ENCODE measurements around the gene ZMYND8.
"Not testable (repeated sequence)": the region's sequence is repeated elsewhere in the genome, so short reads cannot be mapped to it uniquely, and the experiment has no call there.

ZMYND8 gene

DNA sequence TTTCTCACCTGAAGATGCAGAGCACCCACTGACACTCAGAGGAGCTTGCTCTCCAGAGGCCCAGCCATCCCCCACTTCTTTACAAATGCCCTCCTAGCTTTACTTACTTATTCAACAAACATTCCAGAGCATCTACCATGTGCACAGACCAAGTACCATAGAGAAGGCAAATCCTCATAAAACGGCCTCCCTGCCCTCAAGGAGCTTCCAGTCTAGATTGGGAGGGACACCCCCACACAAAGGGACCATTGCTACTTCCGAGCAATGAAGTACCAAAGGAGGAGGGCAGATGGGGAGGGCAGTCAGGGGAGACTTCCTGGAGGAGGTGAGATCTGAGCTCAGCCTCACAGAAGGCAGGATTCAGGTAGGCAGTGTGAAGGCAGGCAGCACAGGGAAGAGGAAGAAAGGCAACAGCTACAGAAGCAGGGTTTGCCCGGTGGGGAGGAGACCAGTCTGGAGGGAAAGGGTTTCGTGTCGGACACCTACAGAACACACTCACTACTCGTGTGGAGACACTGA, 108.0 kb downstream of the ZMYND8 start:
- no peak for TF ChIP-seq ZNF274 (IDR thresholded peaks at IDR 0.05; ENCODE audit: low read depth, low read length)
- H3K4me3 ChIP-seq (ENCODE audit: low read length) = no peak overlapping the region

DNA sequence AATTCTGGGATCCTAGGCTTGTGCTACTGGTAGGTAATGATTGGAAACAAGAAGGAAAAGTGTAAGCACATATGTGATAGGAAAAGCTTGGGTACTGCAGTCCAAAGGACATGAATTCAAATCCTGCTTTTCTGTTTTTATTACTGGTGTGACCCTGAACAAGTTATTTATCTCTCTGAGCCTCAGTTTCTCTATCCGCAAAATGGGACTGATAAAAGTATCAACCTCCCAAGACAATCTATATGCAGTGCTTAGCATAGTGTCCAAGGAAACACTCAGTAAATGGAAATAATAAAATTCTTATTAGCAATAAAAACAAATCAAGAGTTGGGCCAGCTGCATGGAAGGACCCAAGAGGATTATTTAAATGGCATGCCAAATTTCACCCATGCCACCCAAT, 108.5 kb downstream of the ZMYND8 start:
- TF ChIP-seq ZNF274 (IDR thresholded peaks at IDR 0.05; ENCODE audit: low read depth, low read length) = no peak
- no peak overlapping the region for H3K4me3 ChIP-seq (ENCODE audit: low read length)

DNA sequence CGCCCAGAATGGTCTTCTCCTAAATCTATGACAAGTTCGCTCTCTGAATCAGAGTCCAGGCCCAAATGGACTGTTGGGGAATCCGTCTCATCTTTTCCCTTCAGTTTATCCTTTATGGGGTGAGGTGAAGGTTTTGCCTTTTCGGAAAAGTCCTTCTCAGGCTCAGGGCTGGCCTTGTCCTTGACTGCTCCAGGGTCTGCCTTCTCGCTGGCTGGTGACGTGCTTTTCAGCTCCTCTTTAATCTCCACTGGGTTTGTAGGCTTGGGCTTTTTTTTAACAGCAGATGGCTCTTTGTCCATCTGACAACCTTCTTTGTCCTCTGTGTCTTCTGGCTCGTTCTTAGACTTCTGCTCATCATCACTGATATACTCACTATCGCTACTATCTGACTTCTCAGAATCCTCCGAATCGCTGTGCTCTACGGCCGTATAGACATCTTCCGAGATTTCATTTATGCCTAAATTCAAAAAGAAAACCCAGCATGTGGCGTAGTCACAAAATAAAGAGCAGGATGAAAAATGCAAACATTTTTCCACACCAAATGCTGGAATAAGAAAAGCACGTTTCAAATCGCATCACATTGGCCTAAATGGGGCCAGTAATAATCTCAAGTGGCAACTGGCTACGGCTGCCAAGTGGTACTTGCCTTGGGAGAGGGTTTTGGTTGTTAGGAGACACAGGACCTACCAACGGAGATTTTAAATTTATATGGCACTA, 110.3 kb downstream of the ZMYND8 start:
- H3K4me3 ChIP-seq (ENCODE audit: low read length) = no peak overlapping the region
- no peak for TF ChIP-seq ZNF274 (IDR thresholded peaks at IDR 0.05; ENCODE audit: low read depth, low read length)

DNA sequence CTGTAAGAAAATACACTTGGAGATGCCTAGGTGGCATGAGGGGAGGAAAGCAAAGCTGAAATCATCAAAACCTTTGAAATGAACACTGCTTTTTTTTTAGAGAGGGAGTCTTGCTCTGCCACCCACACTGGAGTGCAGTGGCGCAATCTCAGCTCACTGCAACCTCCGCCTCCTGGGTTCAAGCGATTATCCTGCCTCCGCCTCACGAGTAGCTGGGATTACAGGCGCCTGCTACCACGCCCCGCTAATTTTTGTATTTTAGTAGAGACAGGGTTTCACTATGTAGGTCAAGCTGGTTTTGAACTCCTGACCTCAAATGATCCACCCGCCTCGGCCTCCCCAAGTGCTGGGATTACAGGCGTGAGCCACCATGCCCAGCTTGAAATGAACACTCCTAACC, 111.3 kb downstream of the ZMYND8 start:
- H3K4me3 ChIP-seq (ENCODE audit: low read length) = not testable (repeated sequence)

DNA sequence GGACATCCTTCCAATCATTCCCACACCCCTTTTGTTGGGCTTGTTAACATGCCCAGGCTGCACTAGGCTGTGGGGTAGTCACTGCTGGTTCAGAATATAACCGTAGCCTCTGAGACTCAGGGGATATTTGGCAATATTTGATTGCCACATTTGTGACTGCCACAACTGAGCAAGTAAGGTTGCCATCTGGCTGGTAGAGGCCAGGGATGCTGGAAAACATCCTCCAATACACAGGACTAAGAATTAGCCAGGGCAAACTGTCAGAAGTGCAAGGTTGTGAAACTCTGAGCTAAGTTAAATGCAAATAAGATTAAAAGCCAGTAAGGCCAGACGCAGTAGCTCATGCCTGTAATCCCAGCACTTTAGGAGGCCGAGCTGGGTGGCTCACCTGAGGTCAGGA, 112.0 kb downstream of the ZMYND8 start:
- TF ChIP-seq ZNF274 (IDR thresholded peaks at IDR 0.05; ENCODE audit: low read depth, low read length) = no peak
- no peak overlapping the region for H3K4me3 ChIP-seq (ENCODE audit: low read length)

DNA sequence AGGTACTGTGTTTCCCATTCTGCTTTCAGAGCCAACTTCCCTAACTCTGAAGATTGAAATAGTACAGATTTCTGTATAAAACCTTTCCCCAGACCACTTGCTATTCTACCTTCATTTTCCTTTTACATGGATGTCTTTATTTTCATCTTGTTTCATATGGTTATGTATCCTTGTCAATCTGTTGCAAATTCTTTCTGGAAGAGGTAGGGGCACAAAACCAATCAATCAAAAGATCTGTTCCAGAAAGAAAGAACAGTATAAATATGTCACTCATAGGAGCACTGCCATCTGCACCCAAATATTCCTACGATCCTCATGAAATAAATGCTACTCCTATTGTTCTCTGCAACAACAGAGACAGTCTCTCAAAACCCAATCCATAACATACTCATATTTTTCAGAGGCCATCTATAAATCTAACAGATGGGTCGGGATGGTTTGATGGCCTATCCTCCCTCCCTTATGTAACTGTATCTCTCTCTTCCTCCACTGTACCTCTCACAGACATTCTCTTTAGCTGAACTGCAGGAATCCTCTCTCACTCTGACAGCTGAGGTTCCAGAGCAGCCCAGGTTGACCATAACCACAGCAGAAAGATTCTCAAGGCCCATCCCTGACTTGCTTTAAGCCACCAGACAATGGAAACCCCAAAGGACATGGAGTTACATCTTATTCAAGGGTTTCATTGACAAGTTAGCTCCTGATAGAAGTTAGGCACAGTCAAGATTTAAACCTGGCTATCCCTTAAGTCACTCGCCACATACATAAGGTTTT, 112.8 kb downstream of the ZMYND8 start:
- TF ChIP-seq ZNF274 (IDR thresholded peaks at IDR 0.05; ENCODE audit: low read depth, low read length) = no peak

DNA sequence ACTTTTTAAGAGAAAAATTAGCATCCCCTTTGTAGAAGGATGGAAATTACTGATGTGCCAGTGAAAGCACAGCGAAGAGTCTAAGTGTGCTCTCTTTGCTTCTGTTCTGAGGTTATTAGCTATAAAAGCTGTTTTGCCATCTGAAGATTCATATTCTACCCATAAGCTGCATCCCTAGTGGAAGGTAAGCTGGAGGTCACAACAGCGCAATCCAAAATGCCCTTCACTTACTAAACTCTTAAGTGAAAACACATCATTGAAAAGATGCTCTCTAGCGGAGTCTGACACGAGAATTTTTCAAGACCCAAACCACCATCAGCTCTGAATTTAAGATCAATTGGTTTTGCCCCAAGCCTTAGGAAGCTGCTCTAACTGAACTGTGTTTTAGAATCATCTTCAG, 113.5 kb downstream of the ZMYND8 start:
- H3K4me3 ChIP-seq (ENCODE audit: low read length) = no peak overlapping the region
- no peak for TF ChIP-seq ZNF274 (IDR thresholded peaks at IDR 0.05; ENCODE audit: low read depth, low read length)

More for the DNA sequence above, 112.8 kb downstream of the ZMYND8 start:
- no peak overlapping the region for H3K4me3 ChIP-seq (ENCODE audit: low read length)

DNA sequence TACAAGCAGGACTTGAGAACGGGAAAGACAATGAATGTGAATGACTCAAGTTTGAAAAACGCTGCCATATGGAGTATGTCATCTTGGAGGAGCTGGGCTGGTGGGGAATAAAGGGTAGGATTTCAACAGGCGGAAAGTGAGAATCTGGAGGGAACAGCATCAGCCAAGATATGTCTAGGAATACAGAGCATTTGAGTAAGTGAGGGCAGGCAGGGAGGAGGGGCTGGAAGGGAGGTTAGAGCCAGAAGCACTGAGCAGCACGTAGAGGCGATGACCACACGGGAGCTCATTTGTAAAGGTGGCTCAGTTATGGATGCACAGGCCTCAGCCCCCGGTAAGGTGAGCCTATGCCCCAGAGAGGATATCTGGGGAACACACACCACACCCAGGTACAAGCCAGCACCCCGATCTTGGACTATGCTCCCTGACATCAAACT, 115.1 kb downstream of the ZMYND8 start:
- H3K4me3 ChIP-seq (ENCODE audit: low read length) = no peak overlapping the region
- no peak for TF ChIP-seq ZNF274 (IDR thresholded peaks at IDR 0.05; ENCODE audit: low read depth, low read length)

DNA sequence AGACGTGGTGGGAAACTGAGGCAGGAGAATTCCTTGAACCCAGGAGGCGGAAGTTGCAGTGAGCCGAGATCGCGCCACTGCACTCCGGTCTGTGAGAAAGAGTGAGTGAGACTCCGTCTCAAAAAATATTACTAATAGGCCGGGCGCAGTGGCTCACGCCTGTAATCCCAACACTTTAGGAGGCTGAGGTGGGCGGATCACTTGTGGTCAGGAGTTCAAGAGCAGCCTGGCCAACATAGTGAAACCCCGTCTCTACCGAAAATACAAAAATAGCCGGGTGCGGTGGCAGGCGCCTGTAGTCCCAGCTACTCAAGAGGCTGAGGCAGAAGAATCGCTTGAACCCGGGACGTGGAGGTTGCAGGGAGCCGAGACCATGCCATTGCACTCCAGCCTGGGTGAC, 116.4 kb downstream of the ZMYND8 start:
- H3K4me3 ChIP-seq (ENCODE audit: low read length) = not testable (repeated sequence)

DNA sequence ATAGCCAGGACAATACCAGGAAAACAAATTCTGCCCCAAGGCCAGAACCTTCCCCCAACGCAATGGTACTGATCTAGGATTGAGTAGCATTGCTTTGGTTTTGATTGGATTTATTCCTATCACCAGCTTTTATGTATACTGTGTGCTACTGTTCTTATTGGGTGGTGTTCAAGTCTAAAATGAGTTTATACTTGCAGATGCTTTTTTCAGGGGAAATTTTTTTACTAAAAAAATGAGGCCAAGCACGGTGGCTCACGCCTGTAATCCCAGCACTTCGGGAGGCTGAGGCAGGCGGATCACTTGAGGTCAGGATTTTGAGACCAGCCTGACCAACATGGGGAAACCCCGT, 116.8 kb downstream of the ZMYND8 start:
- TF ChIP-seq ZNF274 (IDR thresholded peaks at IDR 0.05; ENCODE audit: low read depth, low read length) = no peak
- H3K4me3 ChIP-seq (ENCODE audit: low read length) = no peak overlapping the region

DNA sequence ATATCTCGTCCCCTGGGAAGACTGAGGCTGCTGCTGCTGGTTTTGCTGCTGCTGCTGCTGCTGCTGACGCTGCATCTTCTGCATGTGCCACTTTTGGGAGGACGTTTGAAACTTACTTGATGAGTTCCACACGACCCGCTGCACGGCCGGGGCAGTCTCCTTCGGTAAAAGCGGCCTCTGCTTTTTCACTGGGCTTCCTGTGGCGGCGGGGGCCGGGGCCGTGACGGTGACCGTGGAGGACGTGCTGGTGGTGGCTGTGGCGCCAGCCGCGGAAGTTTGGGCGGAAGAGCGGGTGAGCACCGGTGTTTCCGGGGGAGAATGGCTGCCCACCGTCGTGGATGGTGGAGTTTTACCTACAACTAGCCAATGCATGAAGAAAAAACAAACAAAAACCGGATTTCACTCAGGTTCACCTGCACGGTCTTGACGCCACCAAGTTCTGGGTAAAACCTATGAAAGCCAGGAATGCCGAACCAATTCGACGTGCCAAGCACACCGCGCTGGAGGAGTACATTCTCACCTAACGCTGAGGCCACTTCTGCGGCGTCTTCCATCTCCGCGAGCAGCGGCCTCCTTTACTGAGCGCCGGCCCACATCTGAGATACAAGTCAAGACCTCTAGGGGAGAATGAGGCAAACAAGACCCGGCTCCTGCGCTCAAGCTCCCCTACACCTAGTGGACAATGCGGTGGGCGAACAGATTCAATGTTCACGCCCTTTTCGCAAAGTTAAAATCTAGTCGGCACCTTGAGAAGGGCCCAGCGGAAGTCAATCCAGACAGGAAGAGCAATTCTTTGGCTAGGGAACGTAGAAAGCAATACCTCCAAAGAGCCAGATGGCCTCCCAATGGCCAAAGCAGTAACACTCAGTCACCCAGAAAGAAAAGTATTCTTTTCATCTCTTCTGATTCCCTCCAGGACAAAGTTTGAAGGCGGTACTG, 117.5 kb downstream of the ZMYND8 start:
- H3K4me3 ChIP-seq (ENCODE audit: low read length) = no peak overlapping the region

DNA sequence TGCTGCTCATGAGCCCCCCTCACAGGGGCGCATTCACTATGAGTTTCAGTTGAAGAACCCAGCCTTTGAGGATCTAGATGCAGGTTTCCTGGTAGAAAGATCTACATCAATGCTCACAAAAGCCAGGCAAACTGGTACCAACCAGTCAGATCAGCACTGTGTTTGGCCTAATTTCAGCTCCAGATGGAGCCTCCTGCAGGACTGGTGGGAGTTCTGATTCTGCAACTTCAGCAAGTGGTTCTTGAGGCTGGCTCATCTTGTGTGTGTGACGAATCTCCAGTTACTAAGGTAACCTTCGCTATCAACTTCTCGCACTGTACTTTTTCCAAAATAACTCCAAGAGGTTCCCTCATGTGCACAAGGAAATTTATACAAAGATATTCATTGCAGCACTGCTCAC, 118.8 kb downstream of the ZMYND8 start:
- TF ChIP-seq ZNF274 (IDR thresholded peaks at IDR 0.05; ENCODE audit: low read depth, low read length) = no peak
- H3K4me3 ChIP-seq (ENCODE audit: low read length) = no peak overlapping the region

More for the DNA sequence above, 117.5 kb downstream of the ZMYND8 start:
- TF ChIP-seq ZNF274 (IDR thresholded peaks at IDR 0.05; ENCODE audit: low read depth, low read length) = no peak

DNA sequence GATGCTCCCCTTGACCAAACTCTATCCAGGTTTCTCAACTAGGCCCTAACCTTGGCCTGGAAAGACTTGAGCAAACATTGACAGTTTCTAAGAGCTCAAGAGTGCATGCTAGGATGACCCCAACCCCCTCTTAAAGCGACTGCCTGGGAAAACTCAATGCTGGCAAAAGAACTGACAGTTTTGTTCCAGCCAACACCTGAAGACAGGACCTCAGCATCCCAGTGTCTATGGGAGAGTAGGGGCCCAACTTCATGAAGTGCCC, 119.9 kb downstream of the ZMYND8 start:
- no peak for TF ChIP-seq ZNF274 (IDR thresholded peaks at IDR 0.05; ENCODE audit: low read depth, low read length)

DNA sequence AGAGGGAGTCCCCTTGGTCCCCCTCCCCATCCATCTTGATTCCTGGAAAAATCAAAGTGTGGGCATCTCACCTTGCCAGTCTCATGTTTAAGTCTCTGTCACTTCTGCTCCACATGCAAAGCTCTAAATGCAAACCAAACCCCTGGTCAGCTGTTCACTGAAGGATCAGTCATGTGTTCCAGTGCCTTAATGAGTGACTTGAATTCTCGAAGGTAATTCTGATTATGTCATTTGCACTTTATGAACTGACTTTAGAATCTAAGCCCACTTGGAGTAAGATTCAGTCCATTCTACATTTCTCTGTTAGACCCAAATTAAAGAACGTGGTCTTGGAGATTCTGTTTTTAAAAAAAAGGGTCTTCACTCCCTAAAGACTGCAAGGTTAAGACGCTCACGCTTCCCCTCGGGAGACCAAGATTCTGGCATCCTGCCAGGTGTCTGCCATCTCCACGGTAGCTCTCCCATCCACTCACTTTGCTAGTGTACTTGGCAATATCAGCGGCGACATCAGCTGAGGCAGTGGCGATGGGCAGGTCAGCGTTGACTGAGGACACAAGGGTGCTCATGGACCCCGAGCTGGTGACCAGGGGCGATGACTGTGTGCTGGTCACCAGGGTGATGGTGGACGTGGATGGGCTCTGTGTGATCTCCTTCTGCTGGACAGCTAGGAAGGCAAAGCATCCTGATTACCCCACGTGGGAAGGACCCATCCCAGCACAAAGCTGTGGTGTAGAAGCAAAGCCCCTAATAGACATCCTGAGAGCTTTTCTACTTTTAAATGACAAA, 120.5 kb downstream of the ZMYND8 start:
- no peak for TF ChIP-seq ZNF274 (IDR thresholded peaks at IDR 0.05; ENCODE audit: low read depth, low read length)
- H3K4me3 ChIP-seq (ENCODE audit: low read length) = no peak overlapping the region

More for the DNA sequence above, 119.9 kb downstream of the ZMYND8 start:
- H3K4me3 ChIP-seq (ENCODE audit: low read length) = no peak overlapping the region

Measured in GM08714 (cell line).